Measurements from ENCODE around the gene TCAP.

GRCh38 chr17:39699818-39700147, 34.6 kb downstream of the TCAP start, which contains the start of gene ERBB2:
- TF ChIP-seq CTCF (optimal IDR thresholded peaks at IDR 0.05 in 1 of 3, IDR thresholded peaks at IDR 0.05 in 1 of 3, conservative IDR thresholded peaks at IDR 0.05 in 1 of 3; ENCODE audit: extremely low read depth in 1 of 3, insufficient read depth in 2 of 3, low read length in 3 of 3) (no peak), EZH2 (IDR thresholded peaks at IDR 0.05; ENCODE audit: low read length) (no peak)

All from keratinocyte (primary cell).